ENCODE data around the gene ZNF500. TPM values are rescaled to one million over a fixed set of nuclear protein-coding genes. Genes with fewer than 3 reads are reported as not detected.

The ZNF500 gene
- total RNA-seq, 1 experiment from 2014 or later: 18.3 TPM

DNA sequence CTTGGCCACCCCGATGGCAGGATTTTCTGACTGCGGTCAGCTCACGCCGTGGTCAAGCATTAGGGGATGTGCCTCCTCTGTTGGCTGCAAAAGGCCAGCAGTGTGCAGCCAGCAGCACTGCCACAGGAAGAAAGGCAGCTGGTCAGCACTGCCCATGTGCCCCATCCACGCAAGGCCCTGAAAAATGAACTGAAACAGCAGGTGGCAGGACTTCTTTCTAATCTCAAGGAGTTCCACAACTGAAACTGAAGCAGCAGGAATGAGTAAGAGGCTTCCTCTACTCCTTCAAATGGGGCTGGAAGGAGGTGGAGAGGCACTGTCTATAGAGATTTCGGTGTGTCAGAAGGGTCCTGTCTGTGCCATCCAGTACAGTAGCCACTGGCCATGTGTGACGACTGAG, 3.2 kb downstream of the ZNF500 start:
- H2BK20ac ChIP-seq (ENCODE audit: low read depth, low read length, poor library complexity, severe bottlenecking): no peak overlapping the region
- H3K14ac ChIP-seq (ENCODE audit: insufficient read depth, low read length): no peak overlapping the region
- Mint-ChIP-seq H3K9me3 (no peaks in the 10 kb centered on the region), H3K4me3 (no peak overlapping the region), H3K27ac (no peak overlapping the region), H3K36me3 (ENCODE audit: insufficient read depth in 1 of 3, low read depth in 3 of 3) (peaks cover 21 to 55% (median 47%) of the 10 kb centered on the region in 3 experiments), H3K4me1 (peaks cover 14 to 17% of the 10 kb centered on the region in 2 experiments), H3K27me3 (ENCODE audit: low read depth) (no peaks in the 10 kb centered on the region)
- H3K79me1 ChIP-seq (ENCODE audit: insufficient read depth, low read depth, low read length, poor library complexity, severe bottlenecking): no peaks in the 10 kb centered on the region
- peaks cover 5% of the 10 kb centered on the region for H3K23me2 ChIP-seq (ENCODE audit: insufficient read length, low read depth, low read length, poor library complexity, severe bottlenecking)
- no peaks in the 10 kb centered on the region for H3K79me2 ChIP-seq (ENCODE audit: insufficient read depth, low read length)
- no peak overlapping the region for H2BK15ac ChIP-seq (ENCODE audit: low read depth, low read length)
- H3K56ac ChIP-seq (ENCODE audit: insufficient read length, low read depth, low read length): no peak overlapping the region
- H2BK12ac ChIP-seq (ENCODE audit: insufficient read length, low read depth, low read length): no peak overlapping the region
- H2AFZ ChIP-seq (ENCODE audit: low read length): no peak overlapping the region
- H3K4ac ChIP-seq (ENCODE audit: low read depth, low read length): no peak overlapping the region
- H4K8ac ChIP-seq (replicated peaks; ENCODE audit: insufficient read length, low read depth, low read length): no peak overlapping the region
- H3K9me3 ChIP-seq (ENCODE audit: control insufficient read depth, low read depth, low read length): no peaks in the 10 kb centered on the region
- H3K18ac ChIP-seq (ENCODE audit: insufficient read length, low read depth, low read length): no peak overlapping the region
- H2BK120ac ChIP-seq (ENCODE audit: low read depth, low read length, poor library complexity, severe bottlenecking): no peak overlapping the region
- no peak overlapping the region for H3K23ac ChIP-seq (ENCODE audit: insufficient read length, low read depth, low read length)
- H3K9ac ChIP-seq (ENCODE audit: extremely low read depth, insufficient read length, low read length): no peak overlapping the region
- H3T11ph ChIP-seq (ENCODE audit: low read length): no peak overlapping the region
- no peak overlapping the region for H2AK5ac ChIP-seq (ENCODE audit: insufficient read length, low read length)
- no peak overlapping the region for H4K91ac ChIP-seq (ENCODE audit: insufficient read length, low read depth, low read length)
- DNase-seq: no peak
- no CpG with 5 or more reads among the region's 7 CpGs for WGBS (ENCODE audit: extremely low coverage, insufficient read length, low lambda C conversion rate)
- no peak overlapping the region for H3K4me2 ChIP-seq (ENCODE audit: insufficient read depth, insufficient read length, low read length)
- H2BK5ac ChIP-seq (ENCODE audit: insufficient read length, low read length): no peak overlapping the region
- H4K20me1 ChIP-seq (ENCODE audit: control insufficient read depth, insufficient read depth, insufficient read length): no peaks in the 10 kb centered on the region
- no peaks in the 10 kb centered on the region for H3K27me3 ChIP-seq (ENCODE audit: insufficient read depth, low read length)
- no peaks in the 10 kb centered on the region for H3K4me1 ChIP-seq (ENCODE audit: insufficient read depth, low read length)
- TF ChIP-seq CTCF (conservative IDR thresholded peaks at IDR 0.05): no peak
- no peak overlapping the region for H4K5ac ChIP-seq (ENCODE audit: insufficient read length, low read depth, low read length)
- H3K27ac ChIP-seq (ENCODE audit: insufficient read length, low read depth, low read length): no peak overlapping the region

All from H9 (cell line).